Measurements from ENCODE around the gene SLC16A4.

DNA sequence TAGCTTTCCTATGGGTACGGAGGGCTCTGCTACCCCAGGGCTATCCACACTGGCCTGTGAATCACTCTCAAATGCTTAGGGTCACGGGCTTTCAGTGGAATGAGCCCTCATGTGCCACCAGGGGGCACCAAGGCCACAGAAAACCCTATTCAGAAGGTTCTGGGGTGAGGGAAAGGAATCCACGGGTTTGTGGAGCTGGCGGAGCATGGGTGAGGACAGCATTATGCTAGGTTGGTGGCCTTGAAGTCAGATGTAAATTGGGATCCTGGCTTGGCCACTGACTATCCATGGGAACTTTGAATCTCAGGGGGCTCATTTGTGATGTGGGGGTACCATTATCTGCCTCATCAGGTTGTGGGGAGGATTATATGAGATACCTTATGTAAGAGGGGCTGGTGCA lies 21.8 kb upstream of the SLC16A4 start:
- TF ChIP-seq, protein P1, sequence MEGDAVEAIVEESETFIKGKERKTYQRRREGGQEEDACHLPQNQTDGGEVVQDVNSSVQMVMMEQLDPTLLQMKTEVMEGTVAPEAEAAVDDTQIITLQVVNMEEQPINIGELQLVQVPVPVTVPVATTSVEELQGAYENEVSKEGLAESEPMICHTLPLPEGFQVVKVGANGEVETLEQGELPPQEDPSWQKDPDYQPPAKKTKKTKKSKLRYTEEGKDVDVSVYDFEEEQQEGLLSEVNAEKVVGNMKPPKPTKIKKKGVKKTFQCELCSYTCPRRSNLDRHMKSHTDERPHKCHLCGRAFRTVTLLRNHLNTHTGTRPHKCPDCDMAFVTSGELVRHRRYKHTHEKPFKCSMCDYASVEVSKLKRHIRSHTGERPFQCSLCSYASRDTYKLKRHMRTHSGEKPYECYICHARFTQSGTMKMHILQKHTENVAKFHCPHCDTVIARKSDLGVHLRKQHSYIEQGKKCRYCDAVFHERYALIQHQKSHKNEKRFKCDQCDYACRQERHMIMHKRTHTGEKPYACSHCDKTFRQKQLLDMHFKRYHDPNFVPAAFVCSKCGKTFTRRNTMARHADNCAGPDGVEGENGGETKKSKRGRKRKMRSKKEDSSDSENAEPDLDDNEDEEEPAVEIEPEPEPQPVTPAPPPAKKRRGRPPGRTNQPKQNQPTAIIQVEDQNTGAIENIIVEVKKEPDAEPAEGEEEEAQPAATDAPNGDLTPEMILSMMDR (IDR thresholded peaks at IDR 0.05), result peak; percentile 55 to 79 (median 66)
- no peak for TF ChIP-seq POLR2AphosphoS5 (IDR thresholded peaks at IDR 0.05)
